Pancreas (tissue), 10 donors: ENCODE measurements around the gene HOXD4. TPM values are rescaled to one million over a fixed set of nuclear protein-coding genes. Genes with fewer than 3 reads are reported as not detected.

Experiments used
- ATAC-seq, 4 donors: fragments of 200-7000 bp; cut with Tn5 transposase; one replicate each; pipeline versions ENCODE4 v1.8.0 to v1.9.1; 2020; ENCODE audit warnings: mild to moderate bottlenecking in 4 of 4, moderate library complexity in 4 of 4
- DNase-seq, 6 donors: peaks; one replicate each; pipeline ENCODE4 v3.0.0-alpha.2; 2020
- FAIRE-seq: peaks from 2 replicates; lab custom pipeline; 2012; peaks lifted over from hg19 to GRCh38; lab: Jason Lieb, UNC
- H3K27ac ChIP-seq, 4 donors: fragments of 200-600 bp; sonication (generic); 1 replicate in 3 of 4; 2 replicates in 1 of 4; pipeline versions ENCODE4 v1.5.0 to v1.8.0; 2020
- H3K27me3 ChIP-seq, 4 donors: fragments of 200-600 bp; one replicate each; pipeline ENCODE4 v1.8.0; 2021
- H3K36me3 ChIP-seq, 3 donors: fragments of 200-600 bp; sonication (generic) in 1 of 3; one replicate each; pipeline versions ENCODE4 v1.5.0 to v1.8.0; 2020 to 2021
- H3K4me1 ChIP-seq, 3 donors: fragments of 200-600 bp; one replicate each; pipeline ENCODE4 v1.8.0; 2021
- H3K4me3 ChIP-seq, 4 donors: fragments of 200-600 bp; sonication (generic) in 2 of 4; one replicate each; pipeline versions ENCODE4 v1.5.0 to v1.8.0; 2020 to 2021
- H3K9me3 ChIP-seq, 4 donors: fragments of 200-600 bp; one replicate each; pipeline ENCODE4 v1.8.0; 2021
- WGBS, 2 donors: extraction: QIAGEN DNeasy Blood & Tissue Kit; methylation state at CpG; one replicate each; pipeline ENCODE4 v1.1.7; 2013; 5-methylcytosine and 5-hydroxymethylcytosine counted together
- intact Hi-C, 3 donors: fragments of 100-400 bp; cut with DNase I; formaldehyde crosslinking; loops; one replicate each; pipeline versions ENCODE4 v1.11.1 to v1.14.2; 2022
- polyA plus RNA-seq, 2 donors: library from polyadenylated mRNA; stranded (reverse); fragments of 200-250 nt; gene quantifications; one replicate each; pipeline ENCODE4 v1.2.3, GENCODE V29; 2013
- total RNA-seq, 6 donors: library from RNA; stranded (reverse); fragmentation: NEBNext Ultra II Directional in 4 of 6; extraction: Animal tissue kit (Norgen Biotek cat#: 25700) in 4 of 6; gene quantifications; one replicate each; pipeline versions ENCODE4 v1.2.1 to v1.2.4, GENCODE V29; 2021 to 2023
- TF ChIP-seq, protein P1 (sequence below), 4 donors: fragments of 200-600 bp; sonication (generic) in 3 of 4; IDR thresholded peaks; one replicate each; pipeline versions ENCODE4 v1.5.0 to v1.8.0; 2021; ENCODE audit warnings: antibody characterized with exemption in 4 of 4
- donor health status: healthy with polysubstance abuse.
- donor health status: DM: no; HTN: no; CAD: no; lungs with moderate emphysema.
- donor health status: DM: no; HTN: no; CAD: no.
- donor health status: control.
- donor health status: control.
- donor health status: Bipolar disorder and iron deficiency.
- donor health status: DM: yes; HTN: yes; CAD: no.
- donor health status: DM: no; HTN: no; CAD: no.
- donor health status: DM: no; HTN: no; CAD: no.
- donor health status: DM: yes; HTN: yes; CAD: no.

Gene HOXD4
- total and polyA plus RNA-seq, 8 donors = 0.13 to 1.8 (median 0.31) TPM; not detected in 2

- H3K27ac ChIP-seq = no peak overlapping the region
- no peak overlapping the region for H3K4me3 ChIP-seq
- peaks cover 0 to 35% (median 2%) of the 10 kb centered on the region in 4 donors for H3K27me3 ChIP-seq
- TF ChIP-seq, protein P1, sequence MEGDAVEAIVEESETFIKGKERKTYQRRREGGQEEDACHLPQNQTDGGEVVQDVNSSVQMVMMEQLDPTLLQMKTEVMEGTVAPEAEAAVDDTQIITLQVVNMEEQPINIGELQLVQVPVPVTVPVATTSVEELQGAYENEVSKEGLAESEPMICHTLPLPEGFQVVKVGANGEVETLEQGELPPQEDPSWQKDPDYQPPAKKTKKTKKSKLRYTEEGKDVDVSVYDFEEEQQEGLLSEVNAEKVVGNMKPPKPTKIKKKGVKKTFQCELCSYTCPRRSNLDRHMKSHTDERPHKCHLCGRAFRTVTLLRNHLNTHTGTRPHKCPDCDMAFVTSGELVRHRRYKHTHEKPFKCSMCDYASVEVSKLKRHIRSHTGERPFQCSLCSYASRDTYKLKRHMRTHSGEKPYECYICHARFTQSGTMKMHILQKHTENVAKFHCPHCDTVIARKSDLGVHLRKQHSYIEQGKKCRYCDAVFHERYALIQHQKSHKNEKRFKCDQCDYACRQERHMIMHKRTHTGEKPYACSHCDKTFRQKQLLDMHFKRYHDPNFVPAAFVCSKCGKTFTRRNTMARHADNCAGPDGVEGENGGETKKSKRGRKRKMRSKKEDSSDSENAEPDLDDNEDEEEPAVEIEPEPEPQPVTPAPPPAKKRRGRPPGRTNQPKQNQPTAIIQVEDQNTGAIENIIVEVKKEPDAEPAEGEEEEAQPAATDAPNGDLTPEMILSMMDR (IDR thresholded peaks at IDR 0.05) = no peak
- H3K36me3 ChIP-seq = no peaks in the 10 kb centered on the region
- FAIRE-seq = no peak
- H3K9me3 ChIP-seq = no peaks in the 10 kb centered on the region
- intact Hi-C loops = no loop called here
- 64 to 74% methylated on average over 2 of the region's 2 CpGs for WGBS, 2 donors
- peaks cover 3 to 21% (median 7%) of the 10 kb centered on the region in 3 donors for H3K4me1 ChIP-seq
- no peak for ATAC-seq
- no peak for DNase-seq
Measured at GRCh38 chr2:176186024-176186423, 34.7 kb downstream of the HOXD4 start.

DNA sequence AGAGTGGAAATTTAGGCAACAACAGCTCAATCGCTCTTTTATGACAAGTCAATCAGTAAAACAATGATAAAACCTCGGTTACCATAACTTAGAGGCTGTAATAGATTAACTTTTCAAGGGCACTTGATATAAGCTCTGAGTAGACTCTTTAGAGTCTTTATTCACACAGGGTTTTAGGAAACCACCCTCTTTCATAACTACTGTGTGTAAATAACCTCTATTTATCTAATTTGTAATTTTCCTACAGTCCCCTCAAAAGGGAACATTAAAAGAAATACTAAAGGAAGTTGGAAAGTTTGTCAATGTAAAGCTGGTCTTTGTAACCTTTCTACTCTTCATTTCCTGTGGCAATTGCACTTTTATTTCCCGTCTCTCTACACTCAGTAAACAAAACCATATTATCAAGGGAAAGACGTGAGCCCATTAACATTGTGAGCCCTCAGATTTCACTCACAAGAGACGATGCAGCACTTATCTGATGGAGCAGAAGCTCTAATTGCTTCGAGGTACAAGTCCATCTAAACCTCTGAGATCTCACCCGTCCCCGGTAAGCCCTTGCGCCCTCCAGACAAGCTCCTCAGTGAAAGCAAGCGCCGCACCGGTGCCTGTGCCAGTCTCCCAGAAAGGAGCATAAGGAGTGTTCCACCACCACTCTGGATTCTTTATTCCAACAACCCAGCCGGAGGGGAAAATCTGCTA lies 36.0 kb downstream of the HOXD4 start:
- peak in 1 of 6 donors; percentile 38 for DNase-seq
- Histone ChIP-seq H3K36me3 (no peaks in the 10 kb centered on the region), H3K4me3 (peak overlapping the region in 3 of 4 donors; percentile 26 to 62 (median 42)), H3K9me3 (no peaks in the 10 kb centered on the region), H3K27ac (no peak overlapping the region), H3K27me3 (peaks cover 0 to 41% (median 6%) of the 10 kb centered on the region in 4 donors), H3K4me1 (peaks cover 3 to 21% (median 7%) of the 10 kb centered on the region in 3 donors)
- TF ChIP-seq, protein P1 (IDR thresholded peaks at IDR 0.05) = no peak
- peak in 3 of 4 donors; percentile 36 to 61 (median 48) for ATAC-seq
- intact Hi-C loops = no loop called here
- peak; percentile 23 for FAIRE-seq
- 3 to 5% methylated on average over 13 of the region's 13 CpGs for WGBS, 2 donors

DNA sequence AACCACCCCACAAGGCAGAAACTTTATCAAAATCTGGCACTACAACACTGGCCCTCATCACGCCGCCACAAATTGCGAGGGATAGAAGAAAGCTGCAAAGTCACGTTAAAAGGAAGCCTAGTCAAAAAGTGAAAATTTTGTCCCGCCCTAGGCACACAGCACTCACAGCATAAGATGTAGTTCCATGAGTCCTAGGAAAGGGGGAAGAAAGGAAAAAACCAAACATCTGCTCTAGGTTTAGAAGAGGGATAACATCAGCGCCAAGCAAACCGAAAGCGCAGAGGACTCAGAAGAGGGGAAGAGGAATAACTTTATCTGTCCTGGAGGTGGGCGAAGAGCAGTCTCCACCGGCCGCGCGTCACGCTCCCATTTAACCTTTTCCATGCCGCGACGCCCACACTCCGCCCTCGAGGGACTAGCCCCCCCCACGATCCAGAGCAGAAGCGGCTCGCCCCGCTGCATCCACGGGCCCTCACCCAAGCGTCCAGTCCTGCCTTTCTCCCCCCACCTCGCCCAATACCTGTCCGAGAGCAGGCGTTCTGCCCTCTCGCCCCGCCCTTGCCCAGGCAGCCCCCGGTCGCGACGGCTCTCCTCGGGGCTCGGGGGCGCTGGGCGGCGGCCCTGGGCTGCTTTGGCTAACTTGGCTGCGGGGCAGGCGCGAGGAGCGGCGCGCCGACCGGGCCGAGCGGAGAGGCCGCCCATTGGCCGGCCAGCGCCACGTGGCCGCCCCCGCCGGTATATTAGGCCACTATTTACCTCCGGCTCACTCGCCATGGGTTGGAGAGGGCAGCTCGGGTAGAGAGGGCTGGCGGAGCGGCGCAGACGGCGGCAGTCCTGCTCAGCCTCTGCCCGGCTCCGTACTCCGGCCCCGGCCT lies 36.8 kb downstream of the HOXD4 start, which contains the start of gene HOXD1:
Gene HOXD1, plus strand, starts transcription at position 770 of the 875 bp plus-strand sequence. CDS start 134 bp downstream, outside the sequence.
- H3K27me3 ChIP-seq = peaks cover 0 to 43% (median 9%) of the 10 kb centered on the region in 4 donors
- DNase-seq (peak in 4 of 6 donors; percentile 24 to 76 (median 52)), ATAC-seq (peak; percentile 72 to 88 (median 80)), FAIRE-seq (no peak)
- peaks cover 3 to 21% (median 7%) of the 10 kb centered on the region in 3 donors for H3K4me1 ChIP-seq
- TF ChIP-seq, protein P1 (IDR thresholded peaks at IDR 0.05) = no peak
- intact Hi-C loops = no loop called here
- no peaks in the 10 kb centered on the region for H3K9me3 ChIP-seq
- H3K27ac ChIP-seq = no peak within 1 kb of the TSS
- H3K36me3 ChIP-seq = no peaks in the 10 kb centered on the region
- 2 to 4% methylated on average over 68 of the region's 68 CpGs for WGBS, 2 donors
- H3K4me3 ChIP-seq = peak within 1 kb of the TSS; percentile 22 to 62 (median 34)

DNA sequence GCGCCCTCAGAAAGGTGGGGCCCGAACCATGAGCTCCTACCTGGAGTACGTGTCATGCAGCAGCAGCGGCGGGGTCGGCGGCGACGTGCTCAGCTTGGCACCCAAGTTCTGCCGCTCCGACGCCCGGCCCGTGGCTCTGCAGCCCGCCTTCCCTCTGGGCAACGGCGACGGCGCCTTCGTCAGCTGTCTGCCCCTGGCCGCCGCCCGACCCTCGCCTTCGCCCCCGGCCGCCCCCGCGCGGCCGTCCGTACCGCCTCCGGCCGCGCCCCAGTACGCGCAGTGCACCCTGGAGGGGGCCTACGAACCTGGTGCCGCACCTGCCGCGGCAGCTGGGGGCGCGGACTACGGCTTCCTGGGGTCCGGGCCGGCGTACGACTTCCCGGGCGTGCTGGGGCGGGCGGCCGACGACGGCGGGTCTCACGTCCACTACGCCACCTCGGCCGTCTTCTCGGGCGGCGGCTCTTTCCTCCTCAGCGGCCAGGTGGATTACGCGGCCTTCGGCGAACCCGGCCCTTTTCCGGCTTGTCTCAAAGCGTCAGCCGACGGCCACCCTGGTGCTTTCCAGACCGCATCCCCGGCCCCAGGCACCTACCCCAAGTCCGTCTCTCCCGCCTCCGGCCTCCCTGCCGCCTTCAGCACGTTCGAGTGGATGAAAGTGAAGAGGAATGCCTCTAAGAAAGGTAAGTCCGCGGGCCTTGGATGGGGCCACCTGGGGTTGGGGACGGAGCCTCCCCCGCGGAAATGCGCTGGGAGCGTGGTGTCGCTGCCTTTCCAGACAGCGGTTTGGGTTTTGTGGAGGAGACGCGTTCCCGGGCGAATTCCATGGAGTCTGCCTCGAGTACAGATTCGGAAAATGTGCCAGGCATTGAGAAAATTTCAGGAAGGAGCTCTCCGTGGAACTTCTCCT lies 37.7 kb downstream of the HOXD4 start:
- ATAC-seq = peak; percentile 8 to 39 (median 26)
- peak overlapping the region; percentile 22 to 62 (median 34) for H3K4me3 ChIP-seq
- TF ChIP-seq, protein P1 (IDR thresholded peaks at IDR 0.05) = no peak
- peaks cover 0 to 40% (median 13%) of the 10 kb centered on the region in 4 donors for H3K27me3 ChIP-seq
- H3K27ac ChIP-seq = no peak overlapping the region
- intact Hi-C loops = no loop called here
- peak in 1 of 6 donors; percentile 63 for DNase-seq
- FAIRE-seq = no peak
- peaks cover 3 to 21% (median 7%) of the 10 kb centered on the region in 3 donors for H3K4me1 ChIP-seq
- no peaks in the 10 kb centered on the region for H3K9me3 ChIP-seq
- WGBS, 2 donors = 4 to 7% methylated on average over 75 to 98 of the region's 98 CpGs
- H3K36me3 ChIP-seq = no peaks in the 10 kb centered on the region
